ENCODE data around the gene PADI2.

Gene PADI2

DNA sequence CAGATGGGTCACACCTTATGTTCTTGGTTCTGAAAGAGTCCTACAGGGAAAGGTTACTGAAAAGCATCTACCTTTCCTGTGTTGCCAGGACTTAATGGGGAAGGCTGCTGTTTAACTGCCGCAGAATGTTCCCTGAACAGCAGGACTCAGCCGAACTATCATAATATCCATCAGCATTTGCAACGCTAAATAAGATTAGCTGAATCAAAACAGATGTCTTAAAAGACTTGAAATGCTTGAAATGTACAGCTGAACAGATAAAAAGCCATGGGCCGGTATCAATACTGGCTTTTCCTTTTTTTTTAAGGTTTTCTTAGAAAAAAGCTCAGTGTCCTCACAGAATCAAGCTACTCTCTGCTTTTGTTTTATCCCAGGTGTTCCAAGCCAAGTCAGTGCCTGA, 87.8 kb downstream of the PADI2 start:
- POLR2A ChIA-PET: no interaction called here
- Histone ChIP-seq H3K27me3 (replicated peaks in 2 of 5; ENCODE audit: control insufficient read depth in 4 of 5, insufficient read depth in 5 of 5, low read length in 4 of 5) (no peaks in the 10 kb centered on the region), H3K36me3 (ENCODE audit: control insufficient read depth in 4 of 4, insufficient read depth in 4 of 4, low read length in 3 of 4) (peaks cover 8 to 62% (median 40%) of the 10 kb centered on the region in 4 experiments), H3K4me3 (ENCODE audit: control insufficient read depth in 1 of 7, extremely low read depth in 1 of 7, insufficient read depth in 4 of 7, low read depth in 2 of 7, low read length in 6 of 7) (no peak overlapping the region), H3K9me3 (ENCODE audit: control extremely low read depth in 1 of 5, control insufficient read depth in 4 of 5, insufficient read depth in 2 of 5, low read depth in 1 of 5, low read length in 4 of 5) (no peaks in the 10 kb centered on the region), H3K4me1 (ENCODE audit: control extremely low read depth in 1 of 4, control insufficient read depth in 4 of 4, insufficient read depth in 4 of 4, low read length in 3 of 4) (no peaks in the 10 kb centered on the region), H3K27ac (ENCODE audit: insufficient read depth in 1 of 2, low read depth in 1 of 2, low read length in 2 of 2, poor library complexity in 1 of 2, severe bottlenecking in 2 of 2) (no peak overlapping the region)
- 100% methylated on average over 4 of the region's 4 CpGs for WGBS (ENCODE audit: insufficient coverage)
- no peak for DNase-seq
- CTCF ChIA-PET: interaction anchor here (4.3 kb wide), 1 partner anchor 10 kb away, joined by 17 read pairs; no protein-coding TSS in a partner anchor

DNA sequence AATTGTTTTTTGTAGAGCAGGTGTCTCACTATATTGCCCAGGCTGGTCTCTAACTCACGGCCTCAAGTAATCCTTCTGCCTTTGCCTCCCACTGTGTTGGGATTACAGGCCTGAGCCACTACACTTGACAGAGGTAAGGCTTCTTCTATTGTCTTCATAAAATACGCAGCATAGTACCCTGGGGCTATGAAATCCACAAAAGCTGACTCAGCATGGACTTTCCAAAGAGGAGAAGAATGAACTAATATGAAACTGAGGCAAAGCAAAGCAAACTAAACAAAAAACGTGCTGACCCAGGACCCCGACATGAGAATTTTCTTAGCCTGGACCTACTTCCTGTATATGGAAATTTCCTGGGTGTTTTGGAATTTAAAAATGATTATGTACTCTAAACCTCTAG, 89.0 kb downstream of the PADI2 start:
- H3K27ac ChIP-seq (ENCODE audit: insufficient read depth in 1 of 2, low read depth in 1 of 2, low read length in 2 of 2, poor library complexity in 1 of 2, severe bottlenecking in 2 of 2): no peak overlapping the region
- no peaks in the 10 kb centered on the region for H3K27me3 ChIP-seq (replicated peaks in 2 of 5; ENCODE audit: control insufficient read depth in 4 of 5, insufficient read depth in 5 of 5, low read length in 4 of 5)
- no peaks in the 10 kb centered on the region for H3K9me3 ChIP-seq (ENCODE audit: control extremely low read depth in 1 of 5, control insufficient read depth in 4 of 5, insufficient read depth in 2 of 5, low read depth in 1 of 5, low read length in 4 of 5)
- no peak for DNase-seq
- 100% methylated on average over 4 of the region's 4 CpGs for WGBS (ENCODE audit: insufficient coverage)
- H3K4me3 ChIP-seq (ENCODE audit: control insufficient read depth in 1 of 7, extremely low read depth in 1 of 7, insufficient read depth in 4 of 7, low read depth in 2 of 7, low read length in 6 of 7): no peak overlapping the region
- ChIA-PET CTCF (interaction anchor here (0.6 to 2.5 kb wide), 4 partner anchors 10 to 611 kb away, joined by 3 to 5 read pairs (median 4); no protein-coding TSS in a partner anchor), POLR2A (no interaction called here)
- peaks cover 8 to 70% (median 46%) of the 10 kb centered on the region in 4 experiments for H3K36me3 ChIP-seq (ENCODE audit: control insufficient read depth in 4 of 4, insufficient read depth in 4 of 4, low read length in 3 of 4)
- H3K4me1 ChIP-seq (ENCODE audit: control extremely low read depth in 1 of 4, control insufficient read depth in 4 of 4, insufficient read depth in 4 of 4, low read length in 3 of 4): no peaks in the 10 kb centered on the region

DNA sequence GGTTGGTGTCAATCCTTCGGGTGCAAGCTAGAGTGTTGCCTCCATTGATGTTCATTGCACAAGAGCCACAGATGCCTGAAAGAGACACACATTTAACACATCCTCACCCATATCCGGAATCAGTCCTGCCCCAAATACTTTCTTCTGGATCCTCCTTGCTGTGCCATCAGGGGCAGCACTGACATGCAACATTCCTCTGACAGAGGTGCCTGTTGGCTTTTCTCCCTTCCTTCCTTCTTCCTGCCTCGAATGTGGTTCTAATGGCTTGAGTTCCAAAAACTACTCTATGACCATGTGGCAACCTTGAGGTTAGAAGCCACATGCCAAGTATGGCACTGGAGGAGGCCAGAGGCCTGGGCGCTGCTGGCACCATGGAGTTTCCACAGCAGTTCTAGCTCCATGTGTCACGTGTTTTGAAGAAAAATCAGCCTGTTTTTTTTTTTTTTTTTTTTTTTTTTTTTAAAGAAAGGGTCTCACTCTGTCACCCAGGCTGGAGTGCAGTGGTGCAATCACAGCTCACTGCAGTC, 90.5 kb downstream of the PADI2 start:
- WGBS (ENCODE audit: insufficient coverage): 94% methylated on average over 3 of the region's 5 CpGs
- POLR2A ChIA-PET: interaction anchor here (0.8 kb wide), 1 partner anchor 73 kb away, joined by 4 read pairs; no protein-coding TSS in a partner anchor
- CTCF ChIA-PET: interaction anchor here (0.5 to 2.5 kb wide), 3 partner anchors 14 to 408 kb away, joined by 3 to 5 read pairs (median 3); no protein-coding TSS in a partner anchor
- Histone ChIP-seq H3K36me3 (ENCODE audit: control insufficient read depth in 4 of 4, insufficient read depth in 4 of 4, low read length in 3 of 4) (peaks cover 11 to 78% (median 54%) of the 10 kb centered on the region in 4 experiments), H3K4me3 (ENCODE audit: control insufficient read depth in 1 of 7, extremely low read depth in 1 of 7, insufficient read depth in 4 of 7, low read depth in 2 of 7, low read length in 6 of 7) (no peak overlapping the region), H3K27ac (ENCODE audit: insufficient read depth in 1 of 2, low read depth in 1 of 2, low read length in 2 of 2, poor library complexity in 1 of 2, severe bottlenecking in 2 of 2) (no peak overlapping the region), H3K9me3 (ENCODE audit: control extremely low read depth in 1 of 5, control insufficient read depth in 4 of 5, insufficient read depth in 2 of 5, low read depth in 1 of 5, low read length in 4 of 5) (no peaks in the 10 kb centered on the region), H3K27me3 (replicated peaks in 2 of 5; ENCODE audit: control insufficient read depth in 4 of 5, insufficient read depth in 5 of 5, low read length in 4 of 5) (no peaks in the 10 kb centered on the region), H3K4me1 (ENCODE audit: control extremely low read depth in 1 of 4, control insufficient read depth in 4 of 4, insufficient read depth in 4 of 4, low read length in 3 of 4) (peaks cover 0 to 11% (median 5%) of the 10 kb centered on the region in 4 experiments)
- DNase-seq: no peak

DNA sequence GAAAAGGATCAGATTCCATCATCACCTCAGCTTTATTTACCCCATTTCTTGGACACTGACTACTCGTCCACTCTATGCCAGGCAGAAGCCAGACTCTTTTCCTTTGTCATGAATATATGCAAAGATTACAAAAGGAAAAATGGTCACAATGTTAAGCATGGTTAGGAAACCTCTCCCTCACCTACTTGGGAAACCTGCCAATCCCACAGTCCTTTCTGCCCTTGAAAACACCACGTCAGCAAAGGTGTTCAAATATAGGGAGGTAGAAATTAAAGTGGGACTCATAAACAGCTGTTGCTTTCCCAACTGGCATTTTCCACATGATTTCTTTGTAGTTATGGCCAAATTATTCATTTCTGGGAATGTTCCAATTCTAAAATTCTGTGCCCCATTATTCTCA, 91.4 kb downstream of the PADI2 start:
- Histone ChIP-seq H3K9me3 (ENCODE audit: control extremely low read depth in 1 of 5, control insufficient read depth in 4 of 5, insufficient read depth in 2 of 5, low read depth in 1 of 5, low read length in 4 of 5) (no peaks in the 10 kb centered on the region), H3K27ac (ENCODE audit: insufficient read depth in 1 of 2, low read depth in 1 of 2, low read length in 2 of 2, poor library complexity in 1 of 2, severe bottlenecking in 2 of 2) (no peak overlapping the region), H3K4me1 (ENCODE audit: control extremely low read depth in 1 of 4, control insufficient read depth in 4 of 4, insufficient read depth in 4 of 4, low read length in 3 of 4) (peaks cover 0 to 19% (median 13%) of the 10 kb centered on the region in 4 experiments), H3K4me3 (ENCODE audit: control insufficient read depth in 1 of 7, extremely low read depth in 1 of 7, insufficient read depth in 4 of 7, low read depth in 2 of 7, low read length in 6 of 7) (no peak overlapping the region), H3K27me3 (replicated peaks in 2 of 5; ENCODE audit: control insufficient read depth in 4 of 5, insufficient read depth in 5 of 5, low read length in 4 of 5) (no peaks in the 10 kb centered on the region), H3K36me3 (ENCODE audit: control insufficient read depth in 4 of 4, insufficient read depth in 4 of 4, low read length in 3 of 4) (peaks cover 11 to 73% (median 53%) of the 10 kb centered on the region in 4 experiments)
- no CpG with 5 or more reads among the region's 2 CpGs for WGBS (ENCODE audit: insufficient coverage)
- no peak for DNase-seq
- CTCF ChIA-PET: interaction anchor here (2.5 kb wide), 1 partner anchor 18 kb away, joined by 5 read pairs; no protein-coding TSS in a partner anchor
- POLR2A ChIA-PET: no interaction called here

DNA sequence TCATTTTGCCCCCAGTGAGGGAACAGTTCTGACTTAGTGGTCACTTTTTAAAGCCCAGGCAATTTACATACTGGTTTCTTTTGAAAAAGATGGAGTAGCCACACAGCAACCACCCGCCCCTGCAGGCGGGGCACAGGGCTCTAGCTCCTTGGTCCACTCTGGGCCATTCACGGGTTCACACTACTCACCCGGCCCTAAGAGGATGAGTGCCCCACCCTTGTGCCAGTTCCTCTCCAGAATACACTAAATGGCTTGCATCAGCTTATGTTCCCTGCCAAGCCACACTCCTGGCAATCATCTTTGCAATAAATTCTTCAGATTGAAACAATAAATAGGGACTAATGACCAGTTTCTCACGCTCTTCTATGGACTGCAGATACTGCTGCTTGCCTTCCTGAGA, 91.8 kb downstream of the PADI2 start:
- no peak overlapping the region for H3K27ac ChIP-seq (ENCODE audit: insufficient read depth in 1 of 2, low read depth in 1 of 2, low read length in 2 of 2, poor library complexity in 1 of 2, severe bottlenecking in 2 of 2)
- no peak overlapping the region for H3K4me3 ChIP-seq (ENCODE audit: control insufficient read depth in 1 of 7, extremely low read depth in 1 of 7, insufficient read depth in 4 of 7, low read depth in 2 of 7, low read length in 6 of 7)
- H3K4me1 ChIP-seq (ENCODE audit: control extremely low read depth in 1 of 4, control insufficient read depth in 4 of 4, insufficient read depth in 4 of 4, low read length in 3 of 4): peaks cover 0 to 24% (median 14%) of the 10 kb centered on the region in 4 experiments
- CTCF ChIA-PET: no interaction called here
- POLR2A ChIA-PET: no interaction called here
- no peak for DNase-seq
- WGBS (ENCODE audit: insufficient coverage): 100% methylated on average over 4 of the region's 5 CpGs
- H3K36me3 ChIP-seq (ENCODE audit: control insufficient read depth in 4 of 4, insufficient read depth in 4 of 4, low read length in 3 of 4): peaks cover 12 to 73% (median 53%) of the 10 kb centered on the region in 4 experiments
- no peaks in the 10 kb centered on the region for H3K9me3 ChIP-seq (ENCODE audit: control extremely low read depth in 1 of 5, control insufficient read depth in 4 of 5, insufficient read depth in 2 of 5, low read depth in 1 of 5, low read length in 4 of 5)
- H3K27me3 ChIP-seq (replicated peaks in 2 of 5; ENCODE audit: control insufficient read depth in 4 of 5, insufficient read depth in 5 of 5, low read length in 4 of 5): no peaks in the 10 kb centered on the region

DNA sequence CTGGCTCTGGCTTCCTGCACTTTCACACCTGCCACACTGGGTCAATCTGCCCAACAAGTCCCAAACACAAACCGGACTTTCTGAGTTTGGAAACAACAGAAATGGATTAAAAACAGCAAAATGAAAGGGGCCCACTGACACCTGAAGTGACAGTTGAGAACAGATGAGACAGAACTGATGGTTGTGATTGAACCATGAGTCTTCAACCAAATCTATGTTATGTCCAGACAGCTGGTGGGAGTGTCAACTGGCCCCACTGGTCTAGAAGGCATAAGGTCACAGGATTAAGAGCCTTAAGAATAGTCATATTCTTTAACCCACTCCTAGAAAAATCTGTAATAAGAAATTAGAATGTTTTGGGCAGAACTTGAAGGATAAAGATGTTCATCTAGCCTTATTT, 94.5 kb downstream of the PADI2 start:
- 100% methylated on average over 1 of the region's 1 CpG for WGBS (ENCODE audit: insufficient coverage)
- DNase-seq: no peak
- Histone ChIP-seq H3K4me1 (ENCODE audit: control extremely low read depth in 1 of 4, control insufficient read depth in 4 of 4, insufficient read depth in 4 of 4, low read length in 3 of 4) (peaks cover 0 to 25% (median 14%) of the 10 kb centered on the region in 4 experiments), H3K4me3 (ENCODE audit: control insufficient read depth in 1 of 7, extremely low read depth in 1 of 7, insufficient read depth in 4 of 7, low read depth in 2 of 7, low read length in 6 of 7) (no peak overlapping the region), H3K27me3 (replicated peaks in 2 of 5; ENCODE audit: control insufficient read depth in 4 of 5, insufficient read depth in 5 of 5, low read length in 4 of 5) (no peaks in the 10 kb centered on the region), H3K9me3 (ENCODE audit: control extremely low read depth in 1 of 5, control insufficient read depth in 4 of 5, insufficient read depth in 2 of 5, low read depth in 1 of 5, low read length in 4 of 5) (no peaks in the 10 kb centered on the region), H3K27ac (ENCODE audit: insufficient read depth in 1 of 2, low read depth in 1 of 2, low read length in 2 of 2, poor library complexity in 1 of 2, severe bottlenecking in 2 of 2) (no peak overlapping the region), H3K36me3 (ENCODE audit: control insufficient read depth in 4 of 4, insufficient read depth in 4 of 4, low read length in 3 of 4) (peaks cover 19 to 81% (median 59%) of the 10 kb centered on the region in 4 experiments)
- CTCF ChIA-PET: interaction anchor here (0.9 to 3.8 kb wide), 7 partner anchors 11 to 73 kb away, joined by 3 to 22 read pairs (median 7); no protein-coding TSS in a partner anchor
- POLR2A ChIA-PET: interaction anchor here (1.2 kb wide), 1 partner anchor 15 kb away, joined by 4 read pairs; no protein-coding TSS in a partner anchor

DNA sequence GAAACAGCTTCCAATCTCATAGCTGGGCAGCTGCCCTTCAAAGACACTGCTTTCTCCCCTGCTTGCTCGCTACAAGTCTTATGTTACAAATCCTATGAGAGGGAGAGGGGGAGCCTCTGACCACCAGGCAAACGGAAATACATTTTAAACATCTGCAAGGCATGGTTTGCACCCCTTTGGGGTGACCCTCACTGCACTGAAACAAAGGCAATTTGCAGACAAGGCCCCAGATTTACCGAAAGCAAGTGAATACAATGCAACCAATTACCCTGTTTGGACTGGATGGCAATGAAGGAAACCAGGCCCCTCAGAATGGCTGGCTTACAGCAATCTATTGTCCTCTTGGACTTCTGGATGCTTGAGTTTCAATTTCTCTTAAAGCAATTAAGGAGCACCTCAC, 95.7 kb downstream of the PADI2 start:
- ChIA-PET POLR2A (interaction anchor here (0.8 to 0.9 kb wide), 2 partner anchors 10 to 127 kb away, joined by 3 read pairs; no protein-coding TSS in a partner anchor), CTCF (interaction anchor here (0.6 to 3.8 kb wide), 15 partner anchors 10 to 76 kb away, joined by 3 to 22 read pairs (median 6); no protein-coding TSS in a partner anchor)
- no peaks in the 10 kb centered on the region for H3K9me3 ChIP-seq (ENCODE audit: control extremely low read depth in 1 of 5, control insufficient read depth in 4 of 5, insufficient read depth in 2 of 5, low read depth in 1 of 5, low read length in 4 of 5)
- H3K27ac ChIP-seq (ENCODE audit: insufficient read depth in 1 of 2, low read depth in 1 of 2, low read length in 2 of 2, poor library complexity in 1 of 2, severe bottlenecking in 2 of 2): no peak overlapping the region
- DNase-seq: no peak
- H3K4me1 ChIP-seq (ENCODE audit: control extremely low read depth in 1 of 4, control insufficient read depth in 4 of 4, insufficient read depth in 4 of 4, low read length in 3 of 4): peaks cover 0 to 25% (median 14%) of the 10 kb centered on the region in 4 experiments
- H3K27me3 ChIP-seq (replicated peaks in 2 of 5; ENCODE audit: control insufficient read depth in 4 of 5, insufficient read depth in 5 of 5, low read length in 4 of 5): no peaks in the 10 kb centered on the region
- 90% methylated on average over 2 of the region's 3 CpGs for WGBS (ENCODE audit: insufficient coverage)
- no peak overlapping the region for H3K4me3 ChIP-seq (ENCODE audit: control insufficient read depth in 1 of 7, extremely low read depth in 1 of 7, insufficient read depth in 4 of 7, low read depth in 2 of 7, low read length in 6 of 7)
- peaks cover 15 to 85% (median 58%) of the 10 kb centered on the region in 4 experiments for H3K36me3 ChIP-seq (ENCODE audit: control insufficient read depth in 4 of 4, insufficient read depth in 4 of 4, low read length in 3 of 4)
